OCI-LY7 (cell line): ENCODE data around the gene CPNE4.

Experiments
- CTCF ChIP-seq: fragments of 200-600 bp; sonication (generic); conservative IDR thresholded peaks from 2 replicates; pipeline ENCODE4 v1.5.1; 2014; ENCODE audit warnings: mild to moderate bottlenecking, antibody characterized with exemption, low read length, moderate library complexity, mixed read lengths
- EZH2phosphoT487 ChIP-seq: fragments of 200-600 bp; sonication (generic); IDR thresholded peaks from 2 replicates; pipeline ENCODE4 v1.6.1; 2018; ENCODE audit warnings: low read depth, borderline replicate concordance, mild to moderate bottlenecking, mixed run types, antibody characterized with exemption, low read length, moderate library complexity, mixed read lengths

GRCh38 chr3:131755380-131755779 is 279.4 kb downstream of the CPNE4 start:
- TF ChIP-seq CTCF (no peak), EZH2phosphoT487 (no peak)
